DLD1 (cell line): ENCODE data around the gene CCDC137.

Experiments
- in situ Hi-C: cut with HindIII; loops from 2 replicates; pipeline ENCODE4 v1.10.0; 2017; ENCODE audit warnings: low sequenced_read_pairs

The CCDC137 gene

GRCh38 chr17:81700353-81701287 is 34.1 kb downstream of the CCDC137 start:
- in situ Hi-C loops, result no loop called here

- in situ Hi-C loops, result no loop called here
These were observed 34.9 kb downstream of the CCDC137 start for GRCh38 chr17:81701288-81702071.

GRCh38 chr17:81702934-81703746 is 36.6 kb downstream of the CCDC137 start, which contains the start of gene MRPL12:
TSS of gene MRPL12 (plus strand) at chr17:81703367. CDS start at chr17:81703502, 135 bp downstream.
- in situ Hi-C loops, result no loop called here

DNA sequence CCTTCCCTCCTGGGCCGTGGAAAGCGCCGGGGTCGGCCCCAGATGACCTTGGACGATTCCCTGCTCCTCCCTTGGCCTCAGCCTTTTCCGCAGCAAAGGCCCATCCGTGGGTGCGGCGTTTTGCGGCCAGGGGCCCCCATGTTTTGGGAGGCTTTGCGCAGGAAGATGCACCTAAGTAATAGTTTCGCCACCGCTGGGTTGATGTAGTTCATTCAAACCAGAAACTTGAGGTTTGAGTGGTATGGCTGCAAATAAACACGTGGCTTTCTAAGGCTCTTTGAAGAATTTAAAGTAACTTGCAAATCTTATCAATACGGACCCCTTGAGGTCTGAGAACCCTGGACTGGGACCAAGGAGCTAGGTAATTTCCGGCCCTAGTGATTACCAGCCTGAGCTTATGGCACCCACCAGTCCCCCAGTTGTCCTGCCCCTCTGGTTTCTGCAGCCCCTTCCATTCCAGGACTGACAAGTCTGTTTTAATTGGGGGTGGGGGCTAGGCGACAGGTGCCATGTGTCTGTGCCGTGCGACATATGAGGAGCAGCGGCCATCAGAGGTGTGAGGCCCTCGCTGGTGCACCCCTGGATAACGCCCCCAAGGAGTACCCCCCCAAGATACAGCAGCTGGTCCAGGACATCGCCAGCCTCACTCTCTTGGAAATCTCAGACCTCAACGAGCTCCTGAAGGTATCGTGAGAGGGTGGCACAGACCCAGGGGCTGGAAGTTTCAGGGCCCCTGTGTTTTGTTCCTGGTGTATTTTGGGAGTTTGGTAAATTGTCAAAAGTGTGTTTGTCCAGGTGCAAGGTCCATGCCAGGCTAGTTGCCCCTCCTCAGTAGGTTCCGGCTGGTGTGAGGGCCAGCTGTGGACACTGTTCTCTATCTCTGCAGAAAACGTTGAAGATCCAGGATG is 37.5 kb downstream of the CCDC137 start:
- in situ Hi-C loops, result no loop called here

DNA sequence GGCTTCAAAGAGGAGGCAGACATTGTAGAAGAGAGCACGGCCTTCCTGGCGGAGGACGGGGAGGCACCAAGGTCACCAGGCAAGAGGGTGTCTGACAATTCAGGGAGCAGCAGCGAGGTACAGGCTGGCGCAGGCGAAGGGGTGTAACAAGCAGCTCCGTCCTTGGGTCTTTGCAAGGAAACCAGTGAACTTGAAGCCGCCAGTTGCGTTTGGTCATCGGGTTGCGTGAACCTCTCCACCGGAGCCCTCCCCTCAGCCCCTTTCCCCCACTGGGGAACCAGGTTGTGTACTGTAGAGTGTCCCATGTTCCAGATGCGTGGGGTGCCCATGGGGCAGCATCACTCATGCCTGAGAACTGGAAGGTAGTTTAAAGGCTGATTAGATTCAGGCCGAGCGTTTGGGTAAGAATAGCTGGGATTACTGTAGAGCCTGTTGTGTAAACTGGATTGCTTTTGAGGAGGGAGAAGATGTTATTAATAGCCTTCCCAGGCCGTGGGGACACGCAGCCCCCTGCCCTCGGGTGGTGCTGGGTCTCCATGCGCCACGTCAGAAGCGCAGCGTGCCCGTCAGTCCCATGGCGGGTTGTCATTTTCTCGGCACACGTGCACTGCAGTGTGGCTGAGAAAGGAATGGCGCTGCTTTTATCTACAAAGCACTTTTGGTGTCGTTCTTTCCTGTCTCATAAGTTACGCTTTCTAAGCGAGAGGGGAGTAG is 39.1 kb downstream of the CCDC137 start:
- in situ Hi-C loops, result no loop called here

- in situ Hi-C loops, result no loop called here
These were observed 39.7 kb downstream of the CCDC137 start for GRCh38 chr17:81706232-81706611.

- in situ Hi-C loops, result no loop called here
These were observed 40.5 kb downstream of the CCDC137 start for GRCh38 chr17:81706757-81707624.

DNA sequence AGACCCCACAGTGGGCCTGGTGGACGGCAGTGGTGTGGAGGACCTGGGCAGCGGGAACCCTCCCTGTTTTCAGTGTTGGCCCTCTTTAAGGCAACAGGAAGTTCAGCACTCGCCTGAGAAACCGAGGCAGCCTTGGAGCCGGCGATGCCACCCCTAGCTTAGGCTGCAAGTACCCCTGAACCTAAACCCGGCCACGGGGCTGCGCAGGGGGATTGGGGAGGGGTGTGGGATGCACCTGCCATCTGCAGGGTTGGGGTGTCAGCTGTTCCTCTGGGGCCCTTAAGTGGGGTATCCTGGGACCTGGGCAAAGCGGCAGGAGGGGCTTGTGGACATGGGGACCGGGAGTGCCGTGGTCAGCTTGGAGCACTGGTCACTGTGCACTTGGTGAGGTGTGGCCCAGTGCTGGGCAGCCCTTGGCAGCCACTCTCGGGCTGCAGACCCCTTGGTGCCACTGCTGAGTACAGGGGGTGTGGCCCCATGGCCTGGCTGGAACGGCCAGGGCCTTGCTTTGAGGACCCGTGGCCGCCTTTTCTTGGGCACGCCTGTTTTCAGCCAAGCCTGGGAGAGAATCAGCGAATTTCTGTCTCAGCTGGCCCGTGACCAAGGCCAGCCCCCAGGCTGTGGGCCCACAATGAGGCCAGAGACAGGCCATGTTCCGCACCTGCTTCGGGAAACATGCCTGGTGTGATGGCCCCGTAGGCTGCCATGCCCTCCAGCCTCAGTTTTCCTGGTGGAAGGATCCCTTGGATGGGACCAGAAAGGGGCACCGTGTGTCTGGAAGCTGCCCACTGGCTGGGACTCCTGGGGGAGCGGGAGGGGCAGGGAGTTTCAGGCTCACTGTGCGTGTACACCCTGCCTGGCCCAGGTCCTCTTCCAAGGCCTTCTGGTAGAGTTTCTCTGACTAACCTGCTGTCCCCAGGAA is 41.4 kb downstream of the CCDC137 start:
- in situ Hi-C loops, result no loop called here

DNA sequence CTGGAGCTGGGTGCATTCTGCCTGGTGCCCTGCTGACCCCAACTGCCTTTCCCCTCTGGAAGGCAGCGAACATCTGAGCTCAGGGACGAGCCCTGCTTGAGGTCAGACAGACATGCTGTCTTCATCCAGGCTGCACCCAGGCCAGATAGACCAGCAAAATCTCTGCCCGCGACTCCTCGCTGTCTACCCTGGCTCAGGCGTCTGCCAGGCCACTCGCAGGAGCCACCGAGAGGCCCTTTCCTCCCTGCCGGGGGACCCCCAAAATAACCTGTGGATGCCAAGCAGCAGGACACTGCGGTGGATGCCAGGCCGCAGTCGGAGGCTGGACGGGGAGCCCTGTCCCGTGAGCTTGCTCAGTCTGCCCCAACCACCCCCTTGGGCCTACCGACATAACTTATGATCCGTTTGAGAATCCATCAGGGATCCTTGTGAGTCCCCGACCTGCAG is 42.2 kb downstream of the CCDC137 start:
- in situ Hi-C loops, result no loop called here

GRCh38 chr17:81710514-81711308 is 44.2 kb downstream of the CCDC137 start:
- in situ Hi-C loops, result no loop called here

GRCh38 chr17:81711814-81712467 is 45.4 kb downstream of the CCDC137 start, which contains the start of gene SLC25A10:
TSS of gene SLC25A10 (plus strand) at chr17:81712284. CDS start at chr17:81712427, 143 bp downstream.
- in situ Hi-C loops, result no loop called here

GRCh38 chr17:81712468-81713003 is 46.0 kb downstream of the CCDC137 start:
- in situ Hi-C loops, result no loop called here

DNA sequence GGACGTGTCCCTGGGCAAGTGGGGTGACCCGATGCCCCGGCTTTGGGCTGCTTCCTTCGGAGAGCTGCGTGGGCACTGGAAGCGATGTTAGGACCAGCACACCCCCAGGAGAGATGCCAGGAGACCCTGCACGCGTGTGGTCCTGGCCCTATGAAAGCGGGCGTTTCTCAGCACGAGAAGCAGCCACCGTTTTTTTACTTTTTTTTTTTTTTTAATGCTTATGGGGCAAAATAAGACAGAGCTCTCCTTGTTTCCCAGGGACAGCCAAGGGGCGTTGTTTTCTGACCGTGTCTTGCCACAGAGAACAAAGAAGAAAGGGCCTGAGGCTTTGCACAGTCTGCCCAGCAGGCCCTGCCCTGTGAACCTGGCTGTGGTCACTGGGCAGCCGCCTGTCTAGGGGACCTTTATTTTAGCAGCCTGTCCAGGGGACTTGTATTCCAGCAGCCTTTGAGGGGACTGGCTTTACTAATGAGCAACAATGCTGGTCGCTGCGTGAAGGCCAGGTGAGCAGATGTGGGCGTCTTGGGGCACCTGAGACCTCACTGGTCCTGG is 46.5 kb downstream of the CCDC137 start:
- in situ Hi-C loops, result no loop called here

- in situ Hi-C loops, result no loop called here
These were observed 47.2 kb downstream of the CCDC137 start for GRCh38 chr17:81713556-81714411.
